IMR-90 (cell line): ENCODE results near the gene RHBDF2. TPM values are rescaled to one million over a fixed set of nuclear protein-coding genes. Genes with fewer than 3 reads are reported as not detected.
A peak's percentile ranks its signal among the peaks of the same experiment; 100 is the strongest.

Source experiments
- ATAC-seq: fragments of 200-7000 bp; cut with Tn5 transposase; 2 replicates; pipeline ENCODE4 v1.9.1; 2020; ENCODE audit warnings: low read depth, mild to moderate bottlenecking, moderate library complexity
- BruUV-seq: library from RNA; stranded (reverse); fragments of 400-500 nt; replicated peaks from 2 replicates; lab custom pipeline; 2021; lab: Mats Ljungman, UMichigan
- CTCF ChIA-PET: fragments of 300-600 bp; formaldehyde crosslinking; extraction: SDS; loops from one replicate; lab custom pipeline; 2021; ENCODE audit warnings: antibody characterized with exemption; lab: Yijun Ruan, JAX
- POLR2A ChIA-PET: fragments of 300-600 bp; sonication (Branson Sonifier 250); formaldehyde crosslinking; loops from one replicate; lab custom pipeline; 2022; ENCODE audit warnings: antibody characterized with exemption; ENCODE audit not compliant: unreplicated experiment; lab: Charles Lee
- DNase-seq: peaks from one replicate; pipeline ENCODE4 v3.0.0; 2013
- H2AFZ ChIP-seq: replicated peaks from 2 replicates; pipeline ENCODE3; 2013; ENCODE audit warnings: low read length, mild to moderate bottlenecking; ENCODE audit not compliant: poor library complexity
- H2AK5ac ChIP-seq: 2 replicates; pipeline ENCODE4 v1.6.1; 2013; ENCODE audit warnings: low read depth, low read length, inconsistent platforms
- H2AK9ac ChIP-seq: replicated peaks from 2 replicates; pipeline ENCODE3; 2013; ENCODE audit warnings: mild to moderate bottlenecking, low read depth, low read length, moderate library complexity; ENCODE audit not compliant: poor library complexity
- H2BK120ac ChIP-seq: 2 replicates; pipeline ENCODE4 v1.6.1; 2013; ENCODE audit warnings: low read depth, low read length, inconsistent platforms
- H2BK15ac ChIP-seq: 3 replicates; pipeline ENCODE4 v1.6.1; 2013; ENCODE audit warnings: low read depth, low read length, inconsistent platforms
- H2BK20ac ChIP-seq: 2 replicates; pipeline ENCODE4 v1.6.1; 2013; ENCODE audit warnings: low read depth, mild to moderate bottlenecking, inconsistent platforms, low read length, moderate library complexity
- H2BK5ac ChIP-seq: 2 replicates; pipeline ENCODE4 v1.6.1; 2013; ENCODE audit warnings: mild to moderate bottlenecking, low read depth, low read length, inconsistent platforms; ENCODE audit not compliant: poor library complexity, severe bottlenecking
- H3K14ac ChIP-seq: replicated peaks from 2 replicates; pipeline ENCODE4 v1.6.1; 2013; ENCODE audit warnings: low read depth, low read length, inconsistent platforms
- H3K18ac ChIP-seq: 2 replicates; pipeline ENCODE4 v1.6.1; 2013; ENCODE audit warnings: low read depth, low read length, control low read depth
- H3K23ac ChIP-seq: 2 replicates; pipeline ENCODE4 v1.6.1; 2013; ENCODE audit warnings: low read depth, low read length, inconsistent platforms
- H3K27ac ChIP-seq: 2 replicates; pipeline ENCODE4 v1.5.1; 2013; ENCODE audit warnings: mild to moderate bottlenecking, control low read depth, low read length; ENCODE audit not compliant: insufficient read depth
- H3K27me3 ChIP-seq: 2 replicates; pipeline ENCODE4 v1.6.1; 2013; ENCODE audit warnings: low read length; ENCODE audit not compliant: control insufficient read depth, insufficient read depth
- H3K36me3 ChIP-seq: 2 replicates; pipeline ENCODE4 v1.6.1; 2013; ENCODE audit warnings: low read length, mixed read lengths; ENCODE audit not compliant: control insufficient read depth, insufficient read depth
- H3K4ac ChIP-seq: 2 replicates; pipeline ENCODE4 v1.6.1; 2013; ENCODE audit warnings: low read depth, low read length, inconsistent platforms
- H3K4me1 ChIP-seq: 2 replicates; pipeline ENCODE4 v1.6.1; 2013; ENCODE audit warnings: low read length, mixed read lengths; ENCODE audit not compliant: control insufficient read depth, insufficient read depth
- H3K4me2 ChIP-seq: 2 replicates; pipeline ENCODE4 v1.6.1; 2013; ENCODE audit warnings: low read depth, mild to moderate bottlenecking, control low read depth, low read length, moderate library complexity
- H3K4me3 ChIP-seq: 2 replicates; pipeline ENCODE4 v1.5.1; 2013; ENCODE audit warnings: low read depth, mild to moderate bottlenecking, control low read depth, low read length, moderate library complexity; ENCODE audit not compliant: insufficient read depth
- H3K56ac ChIP-seq: 2 replicates; pipeline ENCODE4 v1.6.1; 2013; ENCODE audit warnings: low read length, inconsistent platforms; ENCODE audit not compliant: insufficient read depth; ENCODE audit errors: extremely low read depth
- H3K79me1 ChIP-seq, 2 experiments: 2 replicates each; pipeline ENCODE4 v1.6.1; 2013; ENCODE audit warnings: low read length in 2 of 2, inconsistent platforms in 1 of 2, low read depth in 1 of 2
- H3K9ac ChIP-seq: 2 replicates; pipeline ENCODE4 v1.6.1; 2013; ENCODE audit warnings: low read depth, low read length, control low read depth
- H3K9me1 ChIP-seq: 2 replicates; pipeline ENCODE4 v1.6.1; 2013; ENCODE audit warnings: low read length, inconsistent platforms; ENCODE audit not compliant: insufficient read depth
- H3K9me3 ChIP-seq: 2 replicates; pipeline ENCODE4 v1.6.1; 2013; ENCODE audit warnings: low read length; ENCODE audit not compliant: control insufficient read depth, insufficient read depth
- H4K20me1 ChIP-seq: 2 replicates; pipeline ENCODE4 v1.6.1; 2013; ENCODE audit warnings: low read length, inconsistent platforms; ENCODE audit not compliant: insufficient read depth
- H4K5ac ChIP-seq: 2 replicates; pipeline ENCODE4 v1.6.1; 2013; ENCODE audit warnings: mild to moderate bottlenecking, low read depth, low read length, control low read depth
- H4K8ac ChIP-seq, 2 experiments: 2 replicates each; pipeline ENCODE4 v1.6.1; 2013; ENCODE audit warnings: low read depth in 2 of 2, low read length in 2 of 2, control low read depth in 1 of 2, inconsistent platforms in 1 of 2
- H4K91ac ChIP-seq: 2 replicates; pipeline ENCODE4 v1.6.1; 2013; ENCODE audit warnings: low read depth, low read length, inconsistent platforms; ENCODE audit not compliant: insufficient read depth
- BHLHE40 ChIP-seq: fragments of 150-350 bp; IDR thresholded peaks from 2 replicates; pipeline ENCODE4 v1.6.1; 2016; ENCODE audit warnings: mild to moderate bottlenecking, low read depth, low read length
- CEBPB ChIP-seq: IDR thresholded peaks from 2 replicates; pipeline ENCODE4 v1.6.1; 2012; ENCODE audit warnings: low read depth, low read length, improper control_type of control experiment
- CHD1 ChIP-seq: IDR thresholded peaks from 2 replicates; pipeline ENCODE4 v1.6.1; 2012; ENCODE audit warnings: low read depth, low read length, improper control_type of control experiment
- FOS ChIP-seq: fragments of 150-350 bp; IDR thresholded peaks from 2 replicates; pipeline ENCODE4 v1.6.1; 2016; ENCODE audit warnings: low read depth, low read length
- MAFK ChIP-seq: IDR thresholded peaks from 2 replicates; pipeline ENCODE4 v1.6.1; 2012; ENCODE audit warnings: low read depth, low read length, improper control_type of control experiment
- MAZ ChIP-seq: IDR thresholded peaks from 2 replicates; pipeline ENCODE4 v1.6.1; 2012; ENCODE audit warnings: low read depth, mild to moderate bottlenecking, low read length, improper control_type of control experiment, moderate library complexity, borderline replicate concordance
- MXI1 ChIP-seq: IDR thresholded peaks from 2 replicates; pipeline ENCODE4 v1.6.1; 2012; ENCODE audit warnings: low read depth, mild to moderate bottlenecking, low read length, moderate library complexity, borderline replicate concordance
- NFE2L2 ChIP-seq: fragments of 150-350 bp; IDR thresholded peaks from 2 replicates; pipeline ENCODE4 v1.6.1; 2016; ENCODE audit warnings: low read depth, mild to moderate bottlenecking, low read length
- POLR2A ChIP-seq: IDR thresholded peaks from 2 replicates; pipeline ENCODE4 v1.6.1; 2012; ENCODE audit warnings: mild to moderate bottlenecking, low read depth, low read length
- RAD21 ChIP-seq: IDR thresholded peaks from 2 replicates; pipeline ENCODE4 v1.6.1; 2012; ENCODE audit warnings: low read length, improper control_type of control experiment
- RCOR1 ChIP-seq: IDR thresholded peaks from 2 replicates; pipeline ENCODE4 v1.6.1; 2012; ENCODE audit warnings: mild to moderate bottlenecking, low read length, improper control_type of control experiment; ENCODE audit not compliant: insufficient replicate concordance
- RFX5 ChIP-seq: IDR thresholded peaks from 2 replicates; pipeline ENCODE4 v1.8.0; 2012; ENCODE audit warnings: low read depth, mild to moderate bottlenecking, low read length, moderate library complexity
- SMC3 ChIP-seq: fragments of 150-350 bp; IDR thresholded peaks from 2 replicates; pipeline ENCODE4 v1.6.1; 2016; ENCODE audit warnings: low read depth, mild to moderate bottlenecking, antibody characterized with exemption, low read length, moderate library complexity
- USF2 ChIP-seq: fragments of 150-350 bp; IDR thresholded peaks from 2 replicates; pipeline ENCODE4 v1.6.1; 2017; ENCODE audit warnings: mild to moderate bottlenecking, antibody characterized with exemption, low read length, low read depth
- WGBS, 2 experiments: methylation state at CpG; one replicate each; pipeline versions ENCODE4 v1.1.5 to v1.1.7; 2013; ENCODE audit warnings: missing lambda C conversion rate in 2 of 2; ENCODE audit not compliant: insufficient read length in 1 of 2; ENCODE audit errors: extremely low coverage in 2 of 2; 5-methylcytosine and 5-hydroxymethylcytosine counted together
- dilution Hi-C: fragments of 300-500 bp; cut with HindIII; formaldehyde crosslinking; loops from one replicate; pipeline ENCODE4 v1.14.3; 2018; ENCODE audit warnings: low sequenced_read_pairs; ENCODE audit not compliant: unreplicated experiment
- in situ Hi-C: fragments of 300-500 bp; cut with MboI; formaldehyde crosslinking; loops from 3 replicates; pipeline ENCODE4 v1.14.3; 2019; ENCODE audit warnings: low sequenced_read_pairs, inconsistent platforms, mixed read lengths
- intact Hi-C: fragments of 100-400 bp; cut with micrococcal nuclease; formaldehyde crosslinking; loops from 2 replicates; pipeline ENCODE4 v1.10.0; 2022
- polyA plus RNA-seq, 3 experiments: library from polyadenylated mRNA; depleted of rRNA; stranded (reverse); fragments of >200 nt; gene quantifications; 2 replicates each; pipeline ENCODE4 v1.2.3, GENCODE V29; 2012; ENCODE audit warnings: low replicate concordance in 1 of 3
- total RNA-seq: library from RNA; depleted of rRNA; stranded (reverse); fragments of >200 nt; gene quantifications from 2 replicates; pipeline ENCODE4 v1.2.3, GENCODE V29; 2012
- TF ChIP-seq, protein P1 (sequence below): conservative IDR thresholded peaks from 2 replicates; pipeline ENCODE4 v1.5.1; 2012; ENCODE audit warnings: mild to moderate bottlenecking, low read depth, low read length, improper control_type of control experiment
- TF ChIP-seq, protein P2 (sequence below): fragments of 150-350 bp; IDR thresholded peaks from 2 replicates; pipeline ENCODE4 v1.6.1; 2016; ENCODE audit warnings: low read depth, mild to moderate bottlenecking, low read length, moderate library complexity, borderline replicate concordance

RHBDF2 gene
- total and polyA plus RNA-seq, 2 of the 4 experiments (the other 2 are of a cell fraction) = 1.3 to 8.3 TPM

DNA sequence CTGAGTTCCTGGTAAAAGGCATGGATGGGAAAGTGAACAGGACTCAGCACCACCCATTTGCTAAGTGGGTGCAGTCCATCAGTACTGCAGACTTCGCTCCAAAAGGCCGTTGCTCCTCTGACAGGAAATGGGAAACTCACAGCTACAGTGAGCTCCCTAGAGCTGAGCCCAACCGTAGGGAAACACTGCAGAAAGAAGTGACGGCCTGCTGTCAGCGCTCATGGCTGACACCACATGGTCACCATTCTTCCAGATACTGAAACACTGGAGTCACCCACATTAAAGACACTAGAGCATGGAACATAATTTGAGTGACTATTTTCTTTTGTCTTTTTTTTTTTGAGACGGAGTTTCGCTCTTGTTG, 80.2 kb downstream of the RHBDF2 start:
- in situ Hi-C loops = no loop called here
- Histone ChIP-seq H4K8ac (no peak overlapping the region), H3K36me3 (peaks cover 9% of the 10 kb centered on the region; the same call in 1 of the 2 replicates), H2BK120ac (no peak overlapping the region), H3K4me1 (peaks cover 7% of the 10 kb centered on the region), H2BK20ac (no peak overlapping the region), H3K56ac (no peak overlapping the region), H3K27me3 (no peaks in the 10 kb centered on the region), H4K20me1 (peaks cover 75% of the 10 kb centered on the region), H2BK15ac (no peak overlapping the region), H3K18ac (no peak overlapping the region), H3K4ac (no peak overlapping the region), H4K5ac (no peak overlapping the region), H2BK5ac (no peak overlapping the region), H2AK5ac (no peak overlapping the region), H2AFZ (no peak overlapping the region), H3K79me1 (peaks cover 45 to 81% of the 10 kb centered on the region in 2 experiments), H3K4me3 (no peak overlapping the region), H3K9me1 (peaks cover 28% of the 10 kb centered on the region), H3K23ac (no peak overlapping the region), H3K9me3 (no peaks in the 10 kb centered on the region), H3K14ac (0 out of 2 replicates have a peak overlapping the region, but pooled peaks have one; percentile 1), H3K27ac (no peak overlapping the region), H2AK9ac (no peak overlapping the region), H3K4me2 (no peak overlapping the region), H3K9ac (no peak overlapping the region), H4K91ac (no peak overlapping the region)
- WGBS, 2 experiments = no CpG with 5 or more reads among the region's 7 CpGs
- dilution Hi-C loops = no loop called here
- DNase-seq = no peak
- TF ChIP-seq CEBPB (no peak), MXI1 (no peak), BHLHE40 (no peak), NFE2L2 (no peak), RAD21 (no peak), RCOR1 (no peak), FOS (no peak), MAFK (no peak), SMC3 (no peak), USF2 (no peak), POLR2A (no peak), MAZ (no peak), RFX5 (no peak), CHD1 (no peak)
- TF ChIP-seq, protein P1, sequence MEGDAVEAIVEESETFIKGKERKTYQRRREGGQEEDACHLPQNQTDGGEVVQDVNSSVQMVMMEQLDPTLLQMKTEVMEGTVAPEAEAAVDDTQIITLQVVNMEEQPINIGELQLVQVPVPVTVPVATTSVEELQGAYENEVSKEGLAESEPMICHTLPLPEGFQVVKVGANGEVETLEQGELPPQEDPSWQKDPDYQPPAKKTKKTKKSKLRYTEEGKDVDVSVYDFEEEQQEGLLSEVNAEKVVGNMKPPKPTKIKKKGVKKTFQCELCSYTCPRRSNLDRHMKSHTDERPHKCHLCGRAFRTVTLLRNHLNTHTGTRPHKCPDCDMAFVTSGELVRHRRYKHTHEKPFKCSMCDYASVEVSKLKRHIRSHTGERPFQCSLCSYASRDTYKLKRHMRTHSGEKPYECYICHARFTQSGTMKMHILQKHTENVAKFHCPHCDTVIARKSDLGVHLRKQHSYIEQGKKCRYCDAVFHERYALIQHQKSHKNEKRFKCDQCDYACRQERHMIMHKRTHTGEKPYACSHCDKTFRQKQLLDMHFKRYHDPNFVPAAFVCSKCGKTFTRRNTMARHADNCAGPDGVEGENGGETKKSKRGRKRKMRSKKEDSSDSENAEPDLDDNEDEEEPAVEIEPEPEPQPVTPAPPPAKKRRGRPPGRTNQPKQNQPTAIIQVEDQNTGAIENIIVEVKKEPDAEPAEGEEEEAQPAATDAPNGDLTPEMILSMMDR = no peak
- TF ChIP-seq, protein P2, sequence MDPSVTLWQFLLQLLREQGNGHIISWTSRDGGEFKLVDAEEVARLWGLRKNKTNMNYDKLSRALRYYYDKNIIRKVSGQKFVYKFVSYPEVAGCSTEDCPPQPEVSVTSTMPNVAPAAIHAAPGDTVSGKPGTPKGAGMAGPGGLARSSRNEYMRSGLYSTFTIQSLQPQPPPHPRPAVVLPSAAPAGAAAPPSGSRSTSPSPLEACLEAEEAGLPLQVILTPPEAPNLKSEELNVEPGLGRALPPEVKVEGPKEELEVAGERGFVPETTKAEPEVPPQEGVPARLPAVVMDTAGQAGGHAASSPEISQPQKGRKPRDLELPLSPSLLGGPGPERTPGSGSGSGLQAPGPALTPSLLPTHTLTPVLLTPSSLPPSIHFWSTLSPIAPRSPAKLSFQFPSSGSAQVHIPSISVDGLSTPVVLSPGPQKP = no peak
- ChIA-PET CTCF (interaction anchor here (0.7 kb wide), 1 partner anchor 38 kb away, joined by 3 read pairs; no protein-coding TSS in a partner anchor), POLR2A (no interaction called here)
- ATAC-seq = peak; percentile 46
- BruUV-seq = no TSS peak
- intact Hi-C loops = no loop called here
